ENCODE results near the gene CTPS2.
A peak's percentile ranks its signal among the peaks of the same experiment; 100 is the strongest.

DNA sequence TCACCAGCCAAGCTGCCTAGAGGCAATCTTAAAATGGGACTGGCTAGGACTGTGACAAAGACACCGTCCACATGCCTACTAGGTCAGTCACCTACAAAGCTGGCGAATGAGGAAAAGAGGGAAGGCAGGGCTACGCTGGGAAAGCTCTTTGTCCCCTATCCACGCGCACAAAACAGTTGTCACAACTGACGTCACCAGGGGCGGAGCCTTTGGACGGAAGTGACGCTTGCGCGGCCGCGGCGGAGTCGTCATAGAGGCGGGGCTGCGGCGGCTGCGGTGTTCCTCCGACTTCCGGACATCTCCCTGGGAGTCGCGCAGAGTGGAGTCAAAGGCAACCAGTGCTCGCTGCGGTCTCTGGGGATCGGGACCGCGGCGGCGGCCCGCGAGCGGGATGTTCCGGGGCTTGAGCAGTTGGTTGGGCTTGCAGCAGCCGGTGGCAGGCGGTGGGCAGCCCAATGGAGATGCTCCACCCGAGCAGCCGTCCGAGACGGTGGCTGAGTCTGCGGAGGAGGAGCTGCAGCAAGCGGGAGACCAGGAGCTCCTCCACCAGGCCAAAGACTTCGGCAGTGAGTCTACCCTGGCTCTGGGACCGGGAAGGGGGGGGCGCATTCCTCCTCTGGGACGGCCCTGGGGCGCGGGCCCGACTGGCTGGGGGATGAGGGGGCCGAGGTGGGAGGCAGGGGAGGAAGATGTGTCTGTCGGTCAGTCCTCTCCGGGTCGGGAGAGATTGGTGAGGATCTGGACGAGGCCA, 7.0 kb upstream of the CTPS2 start, which contains the start of gene SYAP1:
- TF ChIP-seq POLR2AphosphoS5 (IDR thresholded peaks at IDR 0.05; ENCODE audit: low read depth, low read length) (peak; percentile 96), POLR2A (IDR thresholded peaks at IDR 0.05; ENCODE audit: borderline replicate concordance, extremely low read depth, insufficient read depth, insufficient read length) (peak; percentile 86), EZH2 (IDR thresholded peaks at IDR 0.05) (no peak)
- TF ChIP-seq, protein P1, sequence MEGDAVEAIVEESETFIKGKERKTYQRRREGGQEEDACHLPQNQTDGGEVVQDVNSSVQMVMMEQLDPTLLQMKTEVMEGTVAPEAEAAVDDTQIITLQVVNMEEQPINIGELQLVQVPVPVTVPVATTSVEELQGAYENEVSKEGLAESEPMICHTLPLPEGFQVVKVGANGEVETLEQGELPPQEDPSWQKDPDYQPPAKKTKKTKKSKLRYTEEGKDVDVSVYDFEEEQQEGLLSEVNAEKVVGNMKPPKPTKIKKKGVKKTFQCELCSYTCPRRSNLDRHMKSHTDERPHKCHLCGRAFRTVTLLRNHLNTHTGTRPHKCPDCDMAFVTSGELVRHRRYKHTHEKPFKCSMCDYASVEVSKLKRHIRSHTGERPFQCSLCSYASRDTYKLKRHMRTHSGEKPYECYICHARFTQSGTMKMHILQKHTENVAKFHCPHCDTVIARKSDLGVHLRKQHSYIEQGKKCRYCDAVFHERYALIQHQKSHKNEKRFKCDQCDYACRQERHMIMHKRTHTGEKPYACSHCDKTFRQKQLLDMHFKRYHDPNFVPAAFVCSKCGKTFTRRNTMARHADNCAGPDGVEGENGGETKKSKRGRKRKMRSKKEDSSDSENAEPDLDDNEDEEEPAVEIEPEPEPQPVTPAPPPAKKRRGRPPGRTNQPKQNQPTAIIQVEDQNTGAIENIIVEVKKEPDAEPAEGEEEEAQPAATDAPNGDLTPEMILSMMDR (IDR thresholded peaks at IDR 0.05 in 2 of 3, conservative IDR thresholded peaks at IDR 0.05 in 1 of 3; ENCODE audit: borderline replicate concordance in 1 of 3, insufficient read depth in 1 of 3, low read depth in 2 of 3, low read length in 2 of 3) = no peak

Data from HCT116 (cell line).